Measurements from ENCODE around the gene NUTM2D.
"Not testable (repeated sequence)": the region's sequence is repeated elsewhere in the genome, so short reads cannot be mapped to it uniquely, and the experiment has no call there.

Gene NUTM2D

DNA sequence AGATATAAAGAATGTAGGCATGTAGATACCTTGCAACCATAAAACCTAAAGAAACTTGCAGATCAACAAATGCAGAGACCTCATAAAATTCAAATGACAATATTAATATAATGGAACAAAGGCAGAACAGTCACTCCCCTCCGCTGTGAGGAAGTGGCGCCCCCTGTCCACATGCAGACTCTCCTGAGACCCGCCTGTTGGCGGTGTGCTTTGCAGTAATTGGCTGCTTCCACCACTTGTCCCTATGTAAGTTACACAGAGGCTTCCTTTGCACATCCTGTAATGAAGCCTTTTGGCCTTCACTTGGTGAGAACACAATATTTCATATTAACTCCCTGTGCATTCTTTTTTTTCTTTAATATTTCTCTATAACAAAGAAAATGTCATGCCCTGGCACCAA lies 21.6 kb downstream of the NUTM2D start:
- DNase-seq (ENCODE audit: low spot score): not testable (repeated sequence)

DNA sequence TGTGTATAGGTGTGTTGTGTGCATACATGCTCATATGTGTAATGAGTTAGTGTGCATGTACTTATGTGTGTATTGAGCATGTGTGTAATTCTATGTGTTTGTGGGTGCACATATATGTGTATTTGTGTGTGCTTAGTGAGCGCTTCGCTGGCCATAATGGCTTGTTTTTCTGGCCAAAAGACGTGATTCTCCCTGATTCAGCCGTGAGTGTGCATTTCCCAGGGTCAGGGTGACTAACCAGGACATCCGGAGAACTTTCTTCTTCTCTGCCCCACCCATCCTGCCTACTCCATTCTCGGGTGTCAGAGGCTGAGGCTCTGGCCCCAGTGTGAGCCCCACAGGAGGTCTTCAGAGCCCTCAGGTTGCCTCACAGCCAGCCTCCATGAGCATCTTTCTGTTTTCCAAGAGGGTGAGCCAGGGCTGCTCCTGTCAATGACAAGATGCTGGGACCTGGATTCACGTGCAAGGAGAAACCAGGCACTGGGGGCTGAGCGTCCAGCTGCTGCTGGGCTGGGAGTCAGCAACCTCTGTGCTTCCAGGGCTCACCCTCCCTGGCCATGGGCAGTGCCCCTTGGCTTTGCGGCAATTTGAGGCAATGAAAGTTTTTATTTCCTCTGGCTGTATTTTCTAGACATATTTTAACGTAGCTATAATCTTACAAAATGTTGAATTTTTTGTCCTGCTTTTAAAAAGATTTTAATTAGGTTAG lies 25.8 kb downstream of the NUTM2D start:
- not testable (repeated sequence) for DNase-seq (ENCODE audit: low spot score)

DNA sequence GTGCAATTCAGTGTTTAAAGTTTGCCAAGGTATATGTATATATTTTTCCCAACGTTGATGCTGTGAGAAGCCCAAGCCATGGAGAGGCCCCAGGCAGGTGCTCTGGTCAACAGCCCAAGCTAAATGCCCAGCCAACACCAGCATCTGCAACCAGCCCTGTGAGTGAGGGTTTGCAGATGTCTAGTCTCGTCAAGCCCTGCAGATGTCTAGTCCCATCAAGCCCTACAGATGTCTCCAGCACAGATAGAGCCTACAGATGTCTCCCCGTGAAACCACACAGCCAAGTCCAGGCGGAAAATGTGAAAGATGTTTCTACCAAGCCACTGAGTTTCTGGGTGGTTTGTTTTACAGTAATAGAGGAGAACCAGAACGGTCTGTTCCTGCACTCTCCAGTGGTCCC lies 26.7 kb downstream of the NUTM2D start:
- DNase-seq (ENCODE audit: low spot score): not testable (repeated sequence)

DNA sequence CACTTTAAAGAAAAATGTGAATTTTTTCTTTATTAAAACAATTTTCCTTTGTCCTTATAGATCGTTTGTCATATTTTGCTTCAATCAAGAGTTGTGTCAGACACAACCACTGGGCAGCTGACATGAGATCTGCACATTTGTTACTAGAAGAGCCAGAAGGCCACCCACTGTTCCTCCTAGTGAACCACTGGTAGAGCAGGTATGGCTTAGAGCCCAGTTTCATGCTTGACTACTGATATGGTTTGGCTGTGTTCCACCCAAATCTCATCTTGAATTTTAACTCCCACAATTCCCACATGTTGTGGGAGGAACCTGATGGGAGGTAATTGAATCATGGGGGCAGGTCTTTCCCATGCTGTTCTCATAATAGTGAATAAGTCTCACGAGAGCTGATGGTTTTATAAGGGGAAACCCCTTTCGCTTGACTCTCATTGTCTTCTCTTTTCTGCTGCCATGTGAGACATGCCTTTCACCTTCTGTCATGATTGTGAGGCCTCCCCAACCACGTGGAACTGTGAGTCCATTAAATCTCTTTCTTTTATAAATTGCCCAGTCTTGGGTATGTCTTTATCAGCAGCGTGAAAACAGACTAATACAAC lies 28.3 kb downstream of the NUTM2D start:
- DNase-seq (ENCODE audit: low spot score): not testable (repeated sequence)

DNA sequence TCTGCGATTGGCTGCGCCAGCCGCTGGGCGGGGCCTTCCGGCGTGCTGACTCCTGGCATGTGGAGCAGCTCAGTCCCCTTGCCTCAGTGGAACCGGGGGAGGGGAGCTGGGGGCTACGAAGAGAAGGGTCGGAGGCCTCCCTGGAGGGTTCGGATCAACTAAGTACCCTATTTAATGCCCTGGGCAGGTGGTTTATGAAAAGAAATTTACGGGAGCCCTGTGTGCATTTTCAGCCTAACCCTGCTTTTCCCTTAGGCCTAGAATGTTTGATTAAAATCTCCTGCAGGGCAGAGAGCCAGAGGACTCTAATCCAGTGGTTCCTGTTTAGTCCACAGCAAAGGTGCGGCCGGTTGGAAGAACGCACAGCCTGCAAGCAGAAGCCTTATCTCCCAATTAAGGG lies 33.8 kb downstream of the NUTM2D start:
- DNase-seq (ENCODE audit: low spot score): not testable (repeated sequence)

DNA sequence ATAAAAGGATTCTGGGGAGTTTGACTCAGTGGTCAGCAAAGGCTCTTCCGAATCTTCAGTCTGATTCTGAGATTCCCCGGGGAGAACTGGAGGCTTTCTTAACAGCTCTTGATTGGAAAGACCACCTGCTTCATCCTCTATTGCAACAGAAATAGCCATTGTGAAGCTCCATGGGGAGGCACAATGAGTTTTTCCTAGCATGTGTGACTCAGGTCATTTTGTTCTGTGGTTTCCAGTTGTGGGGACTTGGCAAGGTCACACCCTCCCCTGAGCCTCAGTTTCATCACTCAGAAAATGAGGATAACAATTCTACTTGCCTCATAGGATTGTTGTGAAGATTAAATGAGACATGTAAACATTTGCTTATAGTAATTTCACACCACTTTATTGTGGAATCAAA lies 38.7 kb downstream of the NUTM2D start:
- not testable (repeated sequence) for DNase-seq (ENCODE audit: low spot score)

DNA sequence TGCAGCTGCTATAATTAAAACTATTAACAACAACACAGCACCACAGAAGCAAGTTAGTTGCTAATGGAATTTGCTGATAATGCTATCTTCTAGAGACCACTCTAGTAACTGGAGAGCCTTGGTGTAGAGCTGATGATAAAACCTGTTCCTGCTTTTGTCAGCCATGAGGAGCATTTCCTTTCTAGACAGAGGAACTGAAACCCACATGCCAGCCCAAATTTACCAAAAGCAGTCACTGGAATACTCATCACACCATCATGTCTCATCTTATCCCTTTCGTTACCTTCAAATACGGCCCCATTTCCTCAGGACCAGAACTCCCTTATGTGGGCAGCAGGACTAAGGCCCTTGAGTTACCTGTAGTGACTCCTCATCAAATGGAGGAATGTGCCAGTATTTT lies 40.9 kb downstream of the NUTM2D start:
- DNase-seq (ENCODE audit: low spot score): not testable (repeated sequence)

DNA sequence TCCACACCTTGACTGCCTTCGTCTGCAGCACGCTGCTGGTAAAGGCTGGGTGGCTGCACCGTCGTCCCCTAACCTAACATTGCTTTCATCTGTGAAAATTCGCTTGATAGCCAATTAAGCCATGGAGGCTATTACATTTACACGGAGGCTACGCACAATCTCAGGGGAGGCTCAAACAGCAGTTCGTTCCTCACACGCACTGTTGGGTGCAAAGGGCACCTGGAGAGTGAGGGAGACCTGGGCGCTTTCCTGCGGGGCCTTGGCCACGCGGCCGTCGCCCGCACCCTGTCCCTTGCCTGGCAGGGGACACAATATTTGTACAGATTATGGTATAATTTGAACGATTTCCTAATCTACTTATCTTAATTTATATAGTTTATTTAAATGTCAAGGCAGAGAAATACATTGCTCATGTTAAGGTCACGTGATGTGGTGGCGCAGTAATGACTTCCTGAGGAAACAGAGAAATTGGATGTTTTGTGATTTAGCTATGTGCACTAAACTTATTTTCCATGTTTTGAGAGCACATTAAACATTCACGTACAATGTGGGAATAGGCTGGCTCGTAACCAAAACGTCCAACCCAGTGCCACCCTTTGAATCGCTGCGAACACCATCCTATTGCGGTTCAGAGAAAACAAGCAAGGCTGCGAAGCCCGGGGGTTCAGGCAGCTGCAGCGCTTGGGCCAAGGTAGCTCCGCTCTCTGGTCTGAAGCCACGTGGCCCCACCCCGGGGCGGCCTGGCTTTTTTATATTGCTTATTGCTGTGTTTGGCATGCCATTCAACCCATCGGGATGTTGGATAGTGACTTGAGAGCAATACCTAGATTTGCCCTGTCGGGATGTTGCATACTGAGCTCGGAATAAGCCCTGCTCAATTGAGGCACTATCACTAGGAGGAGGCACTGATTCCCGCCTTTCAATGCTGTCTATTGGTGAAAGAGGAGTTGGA lies 50.2 kb downstream of the NUTM2D start:
- not testable (repeated sequence) for DNase-seq (ENCODE audit: low spot score)

DNA sequence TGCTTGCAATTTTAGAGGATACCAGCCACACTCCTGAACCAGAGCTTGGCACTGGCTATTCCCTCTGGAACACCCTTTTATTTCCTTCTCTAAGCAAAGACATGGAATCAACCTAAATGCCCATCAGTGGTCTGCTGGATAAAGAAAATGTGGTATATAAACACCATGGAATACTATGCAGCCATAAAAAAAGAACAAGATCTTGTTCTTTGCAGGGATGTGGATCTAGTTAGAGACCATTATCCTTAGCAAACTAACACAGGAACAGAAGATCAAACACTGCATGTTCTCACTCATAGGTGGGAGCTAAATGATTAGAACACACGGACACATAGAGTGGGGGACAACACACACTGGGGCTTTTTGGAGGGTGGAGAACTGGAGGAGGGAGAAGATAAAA lies 56.4 kb downstream of the NUTM2D start:
- DNase-seq (ENCODE audit: low spot score): not testable (repeated sequence)

Measured in GM03348 (cell line).